HPDE6-E6E7 (cell line): ENCODE measurements around the gene PTAR1.

Experiments used
- DNase-seq: peaks from one replicate; pipeline ENCODE4 v3.0.0; 2011; ENCODE audit warnings: missing footprints; ENCODE audit errors: extremely low spot score

Gene PTAR1

DNA sequence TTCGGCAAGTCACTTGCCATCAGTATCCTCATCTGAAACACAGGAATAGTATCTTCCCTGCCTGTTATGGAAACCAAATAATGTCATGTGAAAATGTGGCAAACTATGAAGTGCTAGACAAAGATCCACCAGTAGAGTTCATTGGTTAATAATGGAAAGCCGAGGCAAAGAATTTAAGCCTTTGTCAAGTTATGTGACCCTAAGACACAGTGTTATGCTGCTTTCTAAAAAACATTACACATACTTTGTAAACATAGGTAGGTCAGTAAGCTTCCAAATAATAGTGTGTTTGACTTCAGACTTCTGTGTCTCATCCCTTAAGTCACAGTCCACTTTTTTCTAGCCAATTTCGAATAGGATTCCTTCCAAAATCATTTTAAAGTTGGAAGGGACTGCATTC, 6.0 kb downstream of the PTAR1 start:
- no peak for DNase-seq

DNA sequence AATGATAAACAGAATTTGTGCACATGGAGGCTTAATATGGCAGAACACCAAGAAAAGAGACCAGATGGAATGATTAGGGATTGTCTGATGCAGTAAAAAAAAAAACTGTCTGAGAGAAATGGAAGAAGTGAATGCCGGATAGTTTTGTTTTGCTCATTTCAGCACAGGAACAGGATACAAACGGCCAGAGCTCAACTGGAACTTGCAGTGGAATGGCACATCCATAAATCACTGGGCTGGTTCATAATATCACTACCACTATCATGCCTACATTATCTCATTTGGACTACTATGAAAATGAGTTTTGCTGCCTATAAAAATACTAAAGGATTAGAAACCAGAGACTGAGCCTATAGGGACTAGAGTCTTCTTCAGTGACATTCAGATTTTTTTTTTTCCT, 9.7 kb downstream of the PTAR1 start:
- no peak for DNase-seq

DNA sequence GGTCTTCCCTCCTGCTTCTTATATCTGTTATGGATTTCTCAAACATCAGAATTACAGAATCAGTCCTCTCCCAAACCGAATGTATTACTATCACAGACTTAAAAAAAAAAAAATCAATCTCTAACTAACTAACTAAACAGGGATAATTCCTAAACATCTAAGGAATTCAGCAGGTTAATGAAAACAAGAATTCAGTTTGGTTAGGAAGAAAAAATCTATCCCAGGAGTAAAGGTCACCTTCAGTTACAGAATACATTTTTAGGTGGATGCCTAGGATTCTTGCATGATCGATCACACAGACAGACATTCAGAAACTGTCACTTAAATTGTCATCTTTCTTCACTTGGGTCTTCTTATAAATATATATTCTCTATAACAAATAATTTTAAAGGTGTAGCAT, 11.5 kb downstream of the PTAR1 start:
- no peak for DNase-seq

- DNase-seq = no peak
Observed at GRCh38 chr9:69746859-69747560, 12.8 kb downstream of the PTAR1 start.

- DNase-seq = no peak
Observed at GRCh38 chr9:69745716-69746437, 13.9 kb downstream of the PTAR1 start.

GRCh38 chr9:69744688-69745380, 15.0 kb downstream of the PTAR1 start:
- no peak for DNase-seq

DNA sequence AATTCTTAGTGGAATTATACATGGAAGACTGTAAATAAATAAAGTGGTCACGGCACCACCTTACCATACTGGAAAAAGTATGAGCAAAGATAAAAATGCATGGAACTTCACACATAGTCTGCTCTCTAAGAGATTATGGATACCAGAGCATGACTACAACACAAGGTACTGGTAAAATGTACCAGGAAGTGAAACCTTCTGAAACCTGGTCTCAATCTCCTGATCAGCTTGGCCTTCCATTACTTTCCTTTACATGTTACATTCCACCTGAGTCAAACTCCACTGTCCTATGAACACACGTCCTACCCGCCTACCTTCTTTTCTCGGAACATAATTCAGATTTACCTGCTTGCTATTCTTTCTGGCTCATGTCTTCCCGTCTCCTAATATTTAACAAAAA, 15.9 kb downstream of the PTAR1 start:
- DNase-seq = no peak

GRCh38 chr9:69740872-69741505, 18.8 kb downstream of the PTAR1 start:
- no peak for DNase-seq

DNA sequence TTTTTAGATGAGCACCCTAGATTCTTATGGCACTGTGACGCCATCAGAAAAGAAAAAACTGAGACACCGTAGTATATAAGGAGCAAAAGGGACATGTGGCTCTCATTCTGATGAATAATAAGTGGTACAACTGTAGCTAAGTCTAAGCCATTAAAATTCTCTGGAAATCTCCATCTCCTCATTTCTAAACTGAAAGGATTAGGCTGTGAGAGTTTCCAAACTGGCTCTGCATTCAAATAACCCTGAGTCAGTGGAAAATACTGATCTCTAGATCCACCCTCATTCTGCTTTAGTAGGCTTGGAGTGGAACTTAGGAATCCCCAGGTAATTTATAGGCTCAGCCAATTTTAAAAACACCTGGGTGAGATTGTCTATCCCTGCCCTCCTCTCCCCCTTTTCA, 28.5 kb downstream of the PTAR1 start:
- DNase-seq = no peak

DNA sequence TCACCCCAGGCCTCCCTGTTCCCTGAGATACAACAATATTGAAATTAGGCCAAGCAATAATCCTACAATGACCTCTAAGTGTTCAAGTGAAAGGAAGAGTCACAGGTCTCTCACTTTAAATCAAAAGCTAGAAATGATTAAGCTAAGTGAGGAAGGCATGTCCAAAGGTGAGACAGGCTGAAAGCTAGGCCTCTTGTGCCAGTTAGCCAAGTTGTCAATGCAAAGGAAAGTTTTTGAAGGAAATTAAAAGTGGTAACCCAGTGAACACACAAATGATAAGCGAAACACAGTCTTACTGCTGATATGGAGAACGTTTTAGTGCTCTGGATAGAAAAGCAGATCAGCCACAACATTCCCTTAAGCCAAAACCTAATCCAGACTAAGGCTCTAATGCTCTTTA, 39.8 kb downstream of the PTAR1 start:
- DNase-seq = no peak

DNA sequence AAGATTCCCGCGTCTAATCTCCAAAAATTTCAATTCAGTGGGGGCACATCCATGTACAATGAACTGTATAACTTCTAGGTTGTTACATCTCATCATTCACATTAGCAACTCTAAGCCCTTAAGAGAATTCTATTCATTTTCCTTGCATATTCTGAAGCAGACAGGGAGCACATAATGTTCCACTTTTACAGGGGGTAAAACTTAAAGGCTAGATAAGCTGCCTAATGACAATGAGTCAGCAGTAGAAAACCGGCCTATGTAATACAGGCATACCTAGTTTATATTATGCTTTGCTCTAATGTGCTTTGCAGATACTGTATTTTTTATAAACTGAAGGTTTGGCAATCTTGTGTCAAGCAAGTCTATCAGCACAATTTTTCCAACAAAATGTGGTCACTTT, 40.4 kb downstream of the PTAR1 start:
- DNase-seq = no peak

DNA sequence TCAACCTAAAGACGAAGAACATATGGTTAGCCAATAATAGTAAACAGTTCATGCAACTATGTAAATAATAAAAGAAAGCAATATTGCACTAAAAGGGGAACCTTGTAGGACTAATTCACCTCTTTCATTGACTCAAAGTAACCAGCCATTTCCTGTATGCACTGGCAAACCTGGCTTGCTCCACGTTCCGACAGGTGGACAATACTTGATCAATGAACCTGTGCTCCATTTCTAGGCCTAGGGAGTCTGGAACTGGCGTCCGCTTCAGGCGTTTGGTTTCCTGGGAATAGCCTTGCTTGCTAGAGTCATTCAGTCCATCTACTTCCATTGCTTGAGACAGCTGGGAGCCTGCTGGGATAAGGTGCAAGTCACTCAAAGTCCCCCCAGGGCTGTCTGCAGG, 41.6 kb downstream of the PTAR1 start:
- no peak for DNase-seq

GRCh38 chr9:69715825-69716224, 44.0 kb downstream of the PTAR1 start:
- DNase-seq = no peak

- DNase-seq = no peak
Observed at GRCh38 chr9:69715096-69715495, 44.7 kb downstream of the PTAR1 start.

DNA sequence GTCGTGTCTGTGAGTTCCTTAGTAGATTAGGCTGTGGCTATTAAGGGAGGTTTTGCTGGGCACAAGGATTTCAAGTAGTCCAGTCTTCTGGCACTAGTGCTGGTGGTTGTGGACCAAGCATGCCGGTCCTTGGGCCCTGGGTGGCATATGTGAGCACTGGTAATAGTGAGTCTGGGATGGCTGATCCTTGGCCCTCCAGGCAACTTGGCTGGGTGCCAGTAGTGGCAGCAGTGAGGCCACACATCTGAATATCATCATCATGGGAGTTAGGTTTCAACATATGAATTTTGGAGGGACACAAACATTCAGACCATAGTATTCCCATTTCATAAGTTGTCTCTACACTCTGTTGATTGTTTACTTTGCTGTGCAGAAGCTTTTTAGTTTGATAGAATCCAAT, 62.3 kb downstream of the PTAR1 start:
- no peak for DNase-seq

DNA sequence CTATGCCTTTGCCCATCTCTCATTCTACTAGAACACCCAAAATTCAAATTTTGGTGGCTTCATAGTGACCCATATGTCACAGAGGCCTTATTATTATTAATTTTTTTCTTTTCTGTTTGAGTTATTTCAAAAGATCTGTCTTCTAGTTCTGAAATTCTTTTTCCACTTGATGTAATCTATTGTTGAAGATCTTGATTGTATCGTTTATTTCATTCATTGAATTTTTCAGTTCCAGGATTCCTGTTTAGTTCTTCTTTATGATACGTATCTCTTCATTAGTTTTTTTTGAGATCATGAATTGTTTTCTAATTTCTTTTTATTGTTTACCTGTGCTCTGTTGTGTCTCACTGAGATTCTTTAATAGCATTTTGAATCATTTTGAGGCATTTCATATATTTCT, 63.0 kb downstream of the PTAR1 start:
- DNase-seq = no peak

GRCh38 chr9:69689991-69690538, 69.7 kb downstream of the PTAR1 start:
- no peak for DNase-seq

- no peak for DNase-seq
Observed at GRCh38 chr9:69683927-69684326, 75.9 kb downstream of the PTAR1 start.

DNA sequence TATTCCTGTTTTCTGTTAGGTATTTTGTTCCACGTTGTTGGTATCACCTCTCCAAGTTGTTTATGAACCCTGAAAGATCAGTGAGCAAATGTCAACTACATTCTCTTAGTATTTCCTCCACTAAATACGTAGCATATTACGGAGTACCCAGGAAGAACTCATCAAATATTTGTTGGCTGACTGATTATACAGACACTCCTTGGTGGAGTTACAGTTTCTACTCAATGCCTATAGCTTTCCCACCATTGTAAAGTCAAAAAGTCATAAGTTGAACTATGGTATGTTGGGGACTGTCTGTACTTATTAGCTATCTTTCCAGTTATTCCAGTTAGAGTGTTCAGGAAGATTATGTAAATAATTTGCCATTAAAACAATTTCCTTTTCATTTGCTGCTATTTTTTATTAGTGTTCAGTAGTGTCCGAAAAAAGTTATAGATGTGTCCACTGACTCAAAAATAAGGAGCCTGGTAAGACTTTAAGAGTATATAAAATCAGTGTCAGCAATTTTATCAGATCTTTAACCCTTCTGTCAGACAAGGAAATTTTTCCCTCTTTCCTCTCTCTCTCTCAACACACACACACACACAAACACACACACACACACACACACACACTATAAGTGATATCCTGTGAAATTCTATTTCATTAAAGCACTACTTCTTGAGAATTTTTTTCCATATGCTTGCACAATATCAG, 80.8 kb downstream of the PTAR1 start:
- DNase-seq = no peak

DNA sequence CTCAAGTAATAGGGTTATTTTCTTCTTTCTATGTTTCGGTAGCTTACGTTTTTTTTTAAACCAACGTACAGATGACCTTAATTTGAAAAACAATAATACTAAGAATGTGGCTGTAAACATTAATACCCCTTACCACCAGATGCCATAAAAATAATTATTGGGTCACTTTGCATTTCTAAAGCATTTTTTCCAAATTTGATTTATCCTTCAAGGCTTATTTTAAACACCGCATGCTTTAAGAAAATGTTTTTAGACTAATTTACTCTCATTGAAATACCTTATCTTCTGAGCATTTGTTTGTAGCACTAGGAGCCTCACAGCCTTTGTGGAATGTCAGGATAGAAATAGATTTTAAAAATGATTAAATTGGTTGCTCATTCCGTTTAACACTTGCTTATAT, 81.9 kb downstream of the PTAR1 start:
- DNase-seq = no peak

- DNase-seq = no peak
Observed at GRCh38 chr9:69675563-69675962, 84.2 kb downstream of the PTAR1 start.
